GDM1 (cell line): ENCODE measurements around the gene MRPL2.
"Not testable (repeated sequence)": the region's sequence is repeated elsewhere in the genome, so short reads cannot be mapped to it uniquely, and the experiment has no call there.

Experiments used
- DNase-seq: peaks from one replicate; lab custom pipeline; 2025; lab: John Stamatoyannopoulos, UW

MRPL2 gene

DNA sequence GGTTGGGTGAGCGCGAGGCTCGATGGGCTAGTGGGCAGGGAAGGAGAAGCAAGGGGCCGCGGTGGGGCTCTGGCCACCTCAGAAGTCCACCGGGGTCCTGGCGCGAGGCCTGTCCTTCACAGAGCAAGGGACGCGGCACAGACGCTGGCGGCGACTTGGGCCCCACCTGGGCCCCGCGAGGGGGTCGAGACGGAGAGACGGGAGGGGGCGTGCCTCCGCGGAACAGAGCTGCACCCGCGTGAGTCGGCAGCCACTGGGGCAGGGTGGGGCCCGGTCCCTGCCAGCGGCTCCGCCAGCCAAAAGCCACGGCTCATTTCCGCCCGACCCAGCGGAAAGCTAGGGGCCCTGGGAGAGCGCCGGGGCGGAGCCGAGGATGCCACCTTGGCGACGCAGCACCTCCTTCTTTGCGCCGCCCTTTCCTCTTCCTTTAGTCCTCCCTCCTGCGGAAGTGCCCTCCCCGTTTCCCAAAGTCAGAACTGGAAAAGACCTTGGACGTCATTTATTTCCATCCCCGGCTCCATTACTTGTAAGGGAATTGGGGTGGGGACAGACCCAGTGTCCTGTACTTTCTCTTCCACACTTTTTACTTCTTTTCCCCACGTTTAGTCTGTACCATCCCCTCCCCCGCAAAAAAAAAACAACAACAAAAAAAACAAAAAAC lies 5.6 kb downstream of the MRPL2 start, which contains the start of gene CUL7:
Gene CUL7, minus strand, starts transcription at position 307 of the 661 bp plus-strand sequence. CDS start 1,063 bp downstream, outside the sequence.
- peak; percentile 89 for DNase-seq

DNA sequence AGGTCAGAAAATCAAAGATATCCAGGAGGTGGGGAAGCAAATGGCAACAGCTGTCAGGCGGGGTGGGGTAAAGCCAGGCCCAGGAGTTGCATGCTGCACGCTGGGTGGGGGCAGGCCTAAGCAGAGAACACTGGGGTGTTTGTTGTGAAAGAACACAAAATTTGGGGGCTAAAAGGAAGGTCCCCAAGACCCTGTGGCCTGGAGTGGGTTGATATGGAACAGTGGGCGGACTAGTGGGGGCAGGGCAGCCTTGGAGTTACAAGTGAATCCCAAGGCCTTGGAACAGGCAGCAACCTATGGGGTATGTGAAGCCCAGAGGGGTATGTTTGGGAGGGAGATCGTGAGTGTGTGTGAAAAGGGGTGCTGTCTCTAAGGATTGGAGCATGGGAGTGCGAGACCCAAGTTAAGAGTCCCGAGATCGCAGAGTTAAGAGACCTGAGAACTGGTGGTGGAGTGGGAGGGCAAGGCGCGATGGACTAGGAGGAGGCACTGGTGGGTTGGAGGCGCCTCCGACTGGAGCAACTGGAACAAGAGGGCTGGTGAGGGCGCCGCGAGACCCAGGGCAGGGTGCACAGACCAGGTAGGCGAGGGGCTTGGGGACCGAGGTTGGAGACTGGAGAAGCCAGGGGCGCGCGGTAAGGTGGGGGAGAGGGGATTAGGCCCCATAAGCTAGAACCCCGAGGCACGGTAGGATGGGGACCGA lies 6.2 kb downstream of the MRPL2 start:
- no peak for DNase-seq

DNA sequence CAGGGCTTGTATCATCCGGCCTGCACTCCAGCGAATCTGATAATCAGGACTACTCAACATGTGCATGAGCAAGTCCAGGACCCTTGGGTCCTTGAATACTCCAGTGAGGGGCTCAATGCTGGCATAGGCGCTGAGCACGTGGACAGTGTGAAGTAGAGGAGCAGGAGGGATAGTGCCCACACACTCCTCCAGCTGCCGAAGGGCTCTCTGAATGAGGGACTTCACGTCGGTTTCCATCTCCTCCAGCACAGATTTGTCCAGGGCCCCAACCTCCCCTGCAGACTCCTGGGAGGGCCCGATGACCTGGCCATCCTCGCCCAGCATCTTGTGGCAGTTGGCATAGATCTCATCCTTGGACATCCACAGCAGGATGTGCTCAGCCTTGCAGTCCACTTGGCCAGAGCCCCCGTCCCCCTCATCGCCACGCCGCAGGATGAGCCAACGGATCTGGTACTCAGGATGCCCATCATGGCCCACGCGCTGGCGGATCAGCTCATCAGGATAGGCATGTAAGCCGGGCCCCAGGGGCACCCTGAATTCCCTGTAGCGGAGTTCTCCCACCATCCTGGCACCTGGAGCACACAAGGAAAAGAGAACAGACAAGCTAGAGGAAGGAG lies 6.9 kb downstream of the MRPL2 start:
- no peak for DNase-seq

DNA sequence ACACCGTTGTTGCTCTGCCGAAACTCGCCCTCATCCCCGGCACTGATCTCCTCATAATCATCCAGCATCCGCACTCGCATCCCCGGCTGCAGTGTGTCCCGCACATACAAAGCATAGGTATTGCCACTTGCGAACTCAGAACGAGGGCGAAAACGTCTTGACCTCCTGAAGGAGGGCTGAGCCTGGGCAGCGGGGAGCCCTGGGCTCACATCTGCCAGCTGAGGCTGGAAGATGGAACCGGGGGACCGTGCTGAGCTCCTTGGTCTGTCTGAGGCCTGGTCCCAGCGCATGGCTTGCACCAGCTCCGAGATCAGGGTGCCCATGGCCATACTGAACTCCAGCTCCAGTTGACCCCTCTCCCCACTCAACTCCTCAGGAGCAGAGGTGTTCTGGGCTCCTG lies 8.3 kb downstream of the MRPL2 start:
- no peak for DNase-seq

DNA sequence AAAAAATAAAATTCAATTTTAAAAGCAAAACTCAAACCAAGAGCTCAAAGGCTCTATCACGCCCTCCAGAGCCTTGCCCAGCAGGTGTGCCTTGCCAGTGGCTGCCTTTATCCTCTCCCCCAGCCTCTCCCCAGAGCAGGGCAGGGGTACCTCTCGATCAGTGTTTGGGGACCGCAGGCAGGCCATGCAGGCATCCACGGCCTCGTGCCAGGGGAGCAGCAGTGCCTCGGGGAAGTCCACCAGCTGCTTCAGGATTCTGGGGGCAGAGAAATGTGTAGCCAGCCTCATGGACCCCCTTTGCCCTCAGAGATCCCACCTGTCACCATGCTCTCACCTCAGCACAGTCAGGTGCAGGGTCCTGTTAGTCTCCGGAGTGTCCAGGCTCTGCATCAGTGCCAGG lies 11.2 kb downstream of the MRPL2 start:
- no peak for DNase-seq

DNA sequence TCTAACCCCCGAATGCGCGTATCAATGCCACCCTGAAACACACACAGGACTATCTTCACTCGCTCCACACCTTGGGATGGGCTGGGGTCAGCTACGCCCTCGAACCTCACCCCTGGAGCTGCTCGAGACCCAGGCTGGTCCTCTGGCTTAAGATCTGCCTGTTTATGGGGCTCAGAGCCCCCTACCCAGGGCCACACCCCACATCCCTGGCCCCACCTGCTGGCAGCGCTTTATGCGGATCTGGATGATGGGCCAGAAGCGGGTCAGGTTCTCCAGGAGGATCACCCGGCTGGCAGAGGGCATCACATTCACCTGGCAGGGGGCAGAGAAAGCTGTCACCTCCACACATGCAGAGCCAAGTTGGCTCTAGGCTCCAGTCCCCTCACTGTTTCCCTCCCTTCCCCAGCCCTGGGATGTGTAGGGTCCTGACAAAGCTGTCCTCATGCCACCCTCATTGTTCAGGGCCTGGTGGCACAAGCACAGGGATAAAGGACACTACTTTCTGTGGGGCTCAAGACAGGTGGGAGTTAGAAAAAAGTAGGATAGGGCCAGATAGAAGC lies 13.8 kb downstream of the MRPL2 start:
- DNase-seq: no peak

DNA sequence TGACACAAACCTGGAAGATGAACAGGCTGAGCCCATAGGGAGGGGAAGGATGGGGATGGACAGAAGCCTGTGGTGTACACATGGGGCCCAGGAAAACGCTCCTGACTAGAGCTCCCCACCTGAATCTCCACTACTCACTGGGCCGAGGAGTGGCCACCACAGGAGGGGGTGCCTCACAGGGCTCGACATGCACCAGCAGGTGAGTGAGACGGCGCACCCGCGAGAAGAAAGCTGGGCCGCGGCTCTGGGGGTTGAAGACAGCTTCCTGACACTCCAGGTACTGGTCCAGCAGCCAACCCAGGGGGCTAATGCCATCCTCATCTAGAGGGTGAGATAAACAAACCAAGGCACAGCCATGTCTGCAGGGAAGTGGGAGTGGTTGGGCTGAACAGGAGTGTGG lies 15.9 kb downstream of the MRPL2 start:
- DNase-seq: no peak

DNA sequence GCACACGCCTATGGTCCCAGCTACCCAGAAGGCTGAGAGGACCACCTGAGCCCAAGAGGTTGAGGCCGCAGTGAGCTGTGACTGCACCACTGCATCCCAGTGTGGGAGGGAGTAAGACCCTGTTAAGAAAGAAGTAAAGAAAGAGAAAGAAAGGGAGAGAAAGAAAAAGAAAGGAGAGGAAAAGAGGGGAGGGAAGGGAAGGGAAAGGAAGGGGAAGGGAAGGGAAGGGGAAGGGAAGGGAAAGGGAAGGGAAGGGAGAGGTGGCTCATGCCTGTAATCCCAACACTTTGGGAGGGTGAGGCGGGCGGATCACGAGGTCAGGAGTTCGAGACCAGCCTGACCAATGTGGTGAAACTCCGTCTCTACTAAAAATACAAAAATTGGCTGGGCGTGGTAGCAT lies 17.8 kb downstream of the MRPL2 start:
- DNase-seq: not testable (repeated sequence)

DNA sequence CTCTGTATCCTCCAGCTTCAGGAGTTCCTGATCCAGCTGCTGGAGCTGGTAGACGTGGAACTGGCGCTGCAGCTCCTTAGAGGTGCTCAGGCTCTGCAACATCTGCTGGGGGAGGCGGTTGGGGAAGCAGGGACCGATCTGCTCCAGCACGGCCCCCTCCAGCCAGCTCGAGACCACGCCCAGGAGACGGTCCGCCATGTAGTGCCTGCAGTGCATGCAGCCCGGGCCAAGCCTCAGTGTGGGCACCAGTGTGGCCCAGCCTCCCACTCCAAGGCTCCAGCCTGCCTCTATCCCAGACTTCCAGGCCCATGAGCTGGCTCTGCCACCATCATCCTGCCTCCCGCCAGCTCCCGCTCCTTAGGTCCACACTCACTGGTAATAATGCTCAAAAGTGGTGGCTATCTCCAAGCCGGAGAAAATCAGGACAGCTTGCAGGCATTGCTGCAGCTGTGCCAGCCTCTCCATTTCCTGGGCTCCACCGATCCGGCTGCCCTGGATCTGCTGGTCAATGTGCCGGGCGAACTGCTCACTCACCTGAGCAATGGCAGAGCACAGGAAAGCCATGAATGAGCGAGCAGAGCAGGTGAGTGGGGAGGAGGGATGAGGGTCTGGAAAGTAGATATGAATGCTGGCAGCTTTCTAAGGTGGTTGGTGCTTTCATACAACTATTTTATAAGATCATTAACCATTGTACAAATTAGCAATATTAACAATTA lies 18.5 kb downstream of the MRPL2 start:
- no peak for DNase-seq

DNA sequence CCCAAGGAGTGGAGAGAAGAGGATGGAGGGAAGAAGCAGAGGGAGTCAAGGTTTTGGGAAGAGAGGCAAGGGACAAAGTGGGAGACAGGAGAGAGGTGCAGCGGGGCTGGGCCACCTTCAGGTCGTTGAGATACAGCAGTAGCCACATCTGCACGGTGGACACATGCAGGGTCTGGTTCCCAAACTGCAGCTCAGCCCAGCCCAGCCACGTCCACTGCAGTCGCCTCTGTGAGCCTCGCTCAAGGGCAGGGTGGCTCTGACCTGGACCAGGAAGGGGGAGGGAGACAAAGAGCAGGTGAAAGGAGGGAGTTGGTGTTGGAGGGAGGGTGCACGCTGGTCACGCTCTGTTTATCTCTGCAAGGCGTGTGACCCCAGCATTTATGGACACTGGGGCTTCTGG lies 20.5 kb downstream of the MRPL2 start:
- DNase-seq: no peak

DNA sequence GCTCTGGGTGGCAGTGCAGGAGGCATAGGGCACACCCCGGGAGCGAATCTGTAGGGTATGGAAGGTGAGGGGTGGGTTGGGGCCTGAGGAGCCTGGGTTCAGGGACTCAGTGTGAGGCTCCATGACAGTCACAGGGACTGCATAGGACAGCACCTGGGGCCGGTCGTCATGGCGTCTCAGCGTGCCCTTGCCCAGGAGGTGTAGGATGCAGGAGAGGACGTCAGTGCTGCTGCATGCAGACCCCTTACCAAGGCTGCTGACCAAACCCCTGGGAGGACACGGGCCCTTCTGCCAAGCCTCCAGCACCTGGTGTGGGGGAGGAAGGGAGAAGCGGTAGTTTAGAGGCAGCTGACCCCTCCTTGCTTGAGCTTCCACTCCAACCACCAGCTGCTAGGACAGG lies 21.5 kb downstream of the MRPL2 start:
- DNase-seq: no peak

DNA sequence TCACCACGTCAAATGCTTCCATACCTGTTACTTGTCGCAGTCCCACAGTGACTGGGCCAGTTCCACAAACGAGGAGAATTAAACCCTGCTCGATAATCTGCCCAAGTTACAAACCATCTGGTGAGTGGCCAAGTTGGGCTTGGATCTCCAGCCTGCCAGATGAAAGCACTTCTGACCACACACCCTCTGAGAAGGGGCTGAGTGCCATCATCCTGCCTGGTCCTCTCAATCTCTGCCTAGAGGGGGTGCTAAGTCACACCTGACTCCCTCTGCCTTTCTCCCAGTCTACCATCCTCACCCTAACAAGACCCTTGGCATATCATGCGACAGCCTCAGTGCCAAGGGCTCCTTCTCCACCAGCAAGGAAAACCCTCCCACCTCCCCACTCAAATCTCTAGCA lies 22.0 kb downstream of the MRPL2 start:
- DNase-seq: no peak

DNA sequence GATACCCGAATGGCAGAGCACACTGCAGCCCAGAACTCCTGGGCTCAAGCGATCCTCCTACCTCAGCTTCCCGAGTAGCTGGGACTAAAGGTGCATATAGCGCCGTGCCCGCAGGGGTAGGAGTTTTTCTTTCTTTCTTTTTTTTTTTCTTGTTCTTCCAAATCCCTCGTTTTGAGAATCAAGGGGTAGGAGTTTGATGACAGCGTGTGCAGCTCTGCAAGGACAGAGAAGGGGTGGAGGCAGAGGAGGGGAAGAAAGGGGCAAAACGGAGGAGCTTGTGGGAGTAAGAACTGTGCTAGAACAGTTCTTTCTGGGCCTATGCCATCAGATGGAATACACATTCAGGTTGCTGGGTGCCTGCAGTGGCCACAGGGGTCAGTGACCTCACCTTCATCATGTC lies 22.5 kb downstream of the MRPL2 start:
- no peak for DNase-seq

DNA sequence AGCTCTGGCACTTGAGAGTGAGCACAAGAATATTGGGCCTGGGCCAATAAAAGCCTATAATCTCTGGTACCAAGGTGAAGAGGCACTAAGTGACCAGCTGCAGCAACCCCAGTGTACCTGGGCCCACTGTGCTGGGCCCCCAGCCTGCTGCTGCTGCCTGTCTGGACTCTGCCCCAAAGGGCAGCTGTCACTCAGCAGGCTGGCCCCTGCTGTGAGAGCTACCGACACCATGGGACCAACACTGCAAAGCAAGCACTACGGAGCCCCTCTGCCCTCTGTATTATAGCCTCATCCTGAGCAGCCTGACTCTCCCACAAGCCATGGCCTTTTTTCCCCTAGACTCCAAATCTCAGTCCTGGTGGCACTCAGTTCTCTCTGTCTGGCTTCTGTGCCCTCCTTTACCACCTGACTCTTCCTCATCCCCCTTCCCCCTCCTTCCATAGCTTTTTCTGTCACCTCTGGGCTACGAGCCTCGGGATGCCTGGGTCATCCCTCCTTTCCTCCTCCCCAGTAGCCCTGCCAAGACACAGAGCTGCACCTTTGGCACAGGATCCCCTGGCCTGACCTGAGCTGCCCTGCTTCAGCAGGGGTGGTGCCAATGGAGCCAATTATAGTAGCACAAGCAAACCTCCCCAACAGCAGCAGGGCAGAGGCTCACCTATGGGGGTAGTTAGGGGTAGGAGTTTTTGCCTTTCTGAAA lies 23.6 kb downstream of the MRPL2 start:
- no peak for DNase-seq

DNA sequence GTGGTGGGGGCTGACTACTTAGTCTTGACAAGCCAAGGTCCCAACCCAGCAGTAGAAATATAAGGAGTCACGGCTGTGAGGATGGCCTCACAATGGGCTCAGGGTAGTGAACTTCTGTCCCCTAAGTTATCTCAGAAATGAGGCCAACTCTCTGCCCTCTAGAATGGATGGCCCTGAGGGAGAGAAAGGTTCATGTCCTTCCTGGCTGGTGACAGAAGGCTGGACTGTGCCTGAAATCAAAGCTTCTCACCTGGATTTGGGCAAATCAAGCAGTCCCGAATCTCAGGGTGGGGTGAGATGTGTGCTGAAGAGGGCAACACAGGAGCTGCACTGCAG lies 25.1 kb downstream of the MRPL2 start:
- DNase-seq: no peak

DNA sequence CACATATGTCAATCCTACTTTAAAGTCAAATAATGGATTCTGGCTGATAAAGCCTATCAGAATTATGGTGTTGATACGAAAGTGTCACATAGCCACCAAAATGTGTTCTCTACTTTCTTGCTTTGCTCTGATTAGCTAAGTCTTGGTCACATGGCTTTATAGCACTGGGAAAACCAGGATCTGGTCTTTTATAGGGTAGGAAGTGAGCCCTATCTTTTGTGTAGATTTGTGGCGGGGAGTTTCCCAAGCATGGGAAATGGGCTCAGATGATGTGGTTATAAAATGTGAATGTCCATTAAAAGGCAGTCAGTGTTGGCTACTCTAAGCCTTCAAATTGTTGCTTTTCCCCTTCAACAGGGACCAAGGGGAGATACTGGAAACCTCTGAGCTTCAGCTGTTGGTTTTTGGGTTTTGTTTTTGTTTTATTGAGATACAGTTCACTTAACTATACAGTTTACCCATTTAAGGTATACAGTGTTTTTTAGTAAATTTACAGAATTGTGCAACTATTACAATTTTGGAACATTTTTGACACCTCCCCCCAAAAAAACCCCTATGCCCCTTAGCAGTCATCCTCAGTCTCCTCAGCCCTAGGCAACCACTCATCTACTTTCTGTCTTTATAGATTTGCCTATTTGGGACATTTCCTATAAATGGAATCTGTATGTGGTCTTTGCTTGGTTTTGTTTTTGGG lies 25.6 kb downstream of the MRPL2 start:
- DNase-seq: no peak

DNA sequence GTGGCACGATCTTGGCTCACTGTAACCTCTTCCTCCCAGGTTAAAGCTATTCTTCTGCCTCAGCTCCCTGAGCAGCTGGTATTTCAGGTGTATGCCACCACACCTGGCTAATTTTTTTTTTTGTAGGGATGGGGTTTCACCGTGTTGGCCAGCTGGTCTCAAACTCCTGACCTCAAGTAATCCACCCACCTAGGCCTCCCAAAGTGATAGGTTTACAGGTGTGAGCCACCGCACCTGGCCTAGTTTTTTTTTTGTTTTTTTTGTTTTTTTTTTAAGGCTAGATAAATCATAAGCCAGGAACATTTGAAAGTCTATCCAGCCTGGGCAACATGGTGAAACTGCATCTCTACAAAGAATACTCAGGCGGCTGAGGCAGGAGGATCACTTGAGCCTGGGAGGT lies 26.9 kb downstream of the MRPL2 start:
- no peak for DNase-seq

DNA sequence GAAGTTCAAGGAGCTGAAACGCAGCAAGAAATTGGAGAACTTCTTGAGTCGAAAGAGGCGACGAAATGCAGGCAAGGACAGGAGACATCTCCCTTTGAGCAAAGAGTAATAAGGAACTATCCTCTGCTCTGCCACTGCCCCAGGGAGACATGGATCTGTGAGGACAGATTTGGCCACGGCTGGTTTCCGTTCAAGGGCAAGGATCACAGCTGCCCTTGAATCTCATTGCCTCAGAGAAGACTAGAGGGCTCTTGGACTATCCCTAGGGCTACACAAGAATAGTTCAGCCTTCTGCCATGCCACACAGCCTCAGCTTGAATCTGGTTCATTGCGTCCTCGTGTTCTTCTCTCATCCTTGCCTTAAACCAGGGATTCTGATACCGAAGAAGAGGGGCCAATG lies 30.1 kb downstream of the MRPL2 start:
- no peak for DNase-seq

DNA sequence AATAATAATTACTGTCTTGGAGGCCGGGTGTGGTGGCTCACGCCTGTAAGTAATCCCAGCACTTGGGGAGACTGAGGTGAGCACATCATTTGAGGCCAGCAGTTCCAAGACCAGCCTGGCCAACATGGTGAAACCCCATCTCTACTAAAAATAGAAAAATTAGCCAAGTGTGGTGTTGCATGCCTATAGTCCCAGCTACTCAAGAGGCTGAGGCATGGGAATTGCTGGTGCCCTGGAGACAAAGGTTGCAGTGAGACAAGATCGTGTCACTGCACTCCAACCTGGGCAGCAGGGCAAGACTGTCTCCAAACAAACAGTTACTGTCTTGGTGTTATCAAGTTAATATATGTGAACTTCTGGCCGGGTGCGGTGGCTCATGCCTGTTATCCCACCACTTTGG lies 32.9 kb downstream of the MRPL2 start:
- DNase-seq: no peak

DNA sequence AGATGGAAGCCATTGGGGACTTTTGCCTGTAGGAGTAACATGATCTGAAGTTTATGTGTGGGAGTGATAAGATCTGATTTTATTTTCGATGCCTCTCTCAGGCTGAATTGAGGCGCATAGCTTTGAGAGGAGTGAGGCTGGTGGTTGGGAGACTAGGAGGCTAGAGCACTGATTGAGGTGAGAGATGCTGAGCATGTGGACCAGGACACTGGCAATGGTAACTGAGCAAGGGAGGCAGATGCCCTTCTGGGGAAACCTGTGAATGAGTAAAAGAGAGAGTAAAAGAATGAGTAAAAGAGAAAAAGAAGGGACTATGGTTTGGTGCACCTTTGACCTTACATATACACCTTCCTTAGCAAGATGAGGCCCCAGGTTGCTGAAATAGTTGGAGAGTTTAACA lies 34.8 kb downstream of the MRPL2 start:
- no peak for DNase-seq

DNA sequence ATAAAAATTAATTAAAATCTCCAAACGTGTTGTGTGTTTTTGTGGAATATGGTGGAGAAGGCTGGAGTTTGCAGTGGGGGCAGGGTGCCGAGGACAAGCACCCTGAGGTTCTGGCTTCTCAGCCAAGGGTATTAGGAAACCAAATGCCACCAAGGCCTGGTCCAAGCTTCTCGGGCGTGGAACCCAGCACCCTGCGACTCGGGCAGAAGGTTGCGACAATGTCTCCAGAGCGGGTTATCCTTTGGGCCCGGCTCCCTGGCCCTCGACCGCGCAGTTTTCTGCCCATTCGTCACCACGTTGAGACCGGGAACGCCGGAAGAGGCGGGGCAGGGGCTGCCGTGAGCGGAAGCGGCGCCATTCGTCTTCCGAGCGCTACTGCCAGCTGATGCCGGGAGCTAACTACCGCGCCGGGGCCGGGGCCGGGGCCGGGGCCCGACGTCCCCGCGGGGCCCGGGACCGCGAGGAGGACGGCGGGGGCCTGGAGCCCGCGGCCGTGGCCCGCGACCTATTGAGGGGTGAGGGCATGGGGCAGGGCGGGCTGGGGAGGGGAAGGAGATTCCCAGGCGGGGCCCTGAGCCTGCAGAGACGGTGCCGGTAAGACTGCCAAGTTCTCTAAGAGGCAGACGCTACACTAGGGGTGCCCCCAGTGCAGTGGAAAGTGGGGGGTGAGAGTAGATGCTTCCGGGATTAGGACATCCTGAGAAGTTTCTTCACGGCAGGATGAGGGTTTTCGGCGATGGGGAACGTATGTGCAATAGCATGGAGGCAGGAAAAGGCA lies 37.8 kb downstream of the MRPL2 start, which contains the start of gene RRP36:
Gene RRP36, plus strand, starts transcription at position 354 of the 778 bp plus-strand sequence. Its CDS starts 32 bp downstream, at position 386.
- peak; percentile 27 for DNase-seq
